GM19328 (cell line): ENCODE measurements around the gene UTS2.

Experiments
- ATAC-seq: cut with Tn5 transposase; IDR thresholded peaks from one replicate; pipeline ENCODE4 v1.9.1; 2021; ENCODE audit warnings: mild to moderate bottlenecking, moderate library complexity; ENCODE audit not compliant: unreplicated experiment

UTS2 gene

GRCh38 chr1:7813677-7814373 is 39.0 kb downstream of the UTS2 start:
- ATAC-seq: no peak

- no peak for ATAC-seq
Measured at GRCh38 chr1:7811476-7811875, 41.4 kb downstream of the UTS2 start.

GRCh38 chr1:7810395-7810794 is 42.5 kb downstream of the UTS2 start:
- no peak for ATAC-seq

GRCh38 chr1:7809742-7810141 is 43.1 kb downstream of the UTS2 start:
- ATAC-seq: no peak

- ATAC-seq: no peak
Measured at GRCh38 chr1:7808253-7808844, 44.5 kb downstream of the UTS2 start.

GRCh38 chr1:7805460-7805859 is 47.4 kb downstream of the UTS2 start:
- ATAC-seq: no peak
